HK-2 (cell line): Measurements from ENCODE around the gene COMMD9.

ENCODE experiments used
- DNase-seq: peaks from one replicate; pipeline ENCODE4 v3.0.0-alpha.2; 2018; ENCODE audit not compliant: unreplicated experiment

Gene COMMD9

DNA sequence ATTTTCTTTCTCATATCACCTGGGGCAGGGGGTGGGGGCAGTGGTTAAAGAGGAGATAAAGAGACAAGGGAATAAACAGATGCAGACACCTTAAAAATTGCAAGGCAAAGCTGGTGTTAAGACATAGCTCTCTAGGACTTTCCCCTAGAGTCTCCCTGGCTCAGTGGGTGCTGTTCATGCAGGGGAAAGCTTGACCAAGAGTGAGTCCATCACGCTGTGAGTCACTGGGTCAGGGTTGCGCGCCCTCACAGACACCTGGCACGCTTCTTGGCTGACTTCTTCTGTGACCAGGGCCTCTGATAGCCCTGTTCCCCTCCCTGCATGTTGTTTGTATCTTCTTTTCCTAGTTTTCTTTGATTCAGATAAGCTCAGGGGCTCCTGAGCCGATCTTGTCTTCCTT, 31.9 kb downstream of the COMMD9 start:
- DNase-seq: peak; percentile 38

DNA sequence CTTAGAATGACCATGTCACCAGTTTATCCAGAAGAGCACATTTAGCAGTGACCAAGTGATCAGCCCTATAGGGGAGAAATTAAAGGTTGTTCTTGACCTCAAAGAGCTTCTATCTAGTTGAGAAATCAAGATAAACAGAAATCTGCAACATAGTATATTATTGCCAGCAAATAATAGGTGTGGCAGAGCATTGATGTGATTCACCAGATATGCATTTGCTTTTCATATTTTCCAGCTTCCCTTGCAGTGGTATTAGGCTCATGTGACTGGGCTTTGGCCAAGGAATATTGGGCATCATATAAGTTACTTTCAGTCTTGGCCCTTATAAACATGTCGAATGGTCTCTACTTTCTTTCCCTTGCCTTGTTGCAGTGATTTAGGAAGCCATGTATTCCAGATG, 34.5 kb downstream of the COMMD9 start:
- no peak for DNase-seq

DNA sequence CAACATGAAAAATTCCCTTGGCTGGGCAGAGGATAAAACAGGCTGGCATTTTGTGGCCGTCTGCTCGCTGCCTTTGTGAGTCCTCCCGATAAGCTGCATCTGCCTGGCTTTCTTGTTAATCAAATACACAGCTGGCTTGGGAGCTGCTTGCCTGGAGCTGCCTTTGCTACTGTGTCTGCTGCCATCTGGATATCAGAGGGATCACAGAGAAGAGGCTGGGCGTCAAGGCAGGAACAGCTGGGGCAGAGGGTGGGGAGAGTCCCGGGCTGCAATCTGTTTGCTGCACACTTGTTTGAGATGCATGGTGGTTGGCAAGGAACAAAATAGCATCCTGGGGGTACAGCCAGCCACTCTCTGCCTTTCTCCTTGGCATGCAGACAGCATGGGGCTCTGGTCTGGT, 36.0 kb downstream of the COMMD9 start:
- DNase-seq: no peak

DNA sequence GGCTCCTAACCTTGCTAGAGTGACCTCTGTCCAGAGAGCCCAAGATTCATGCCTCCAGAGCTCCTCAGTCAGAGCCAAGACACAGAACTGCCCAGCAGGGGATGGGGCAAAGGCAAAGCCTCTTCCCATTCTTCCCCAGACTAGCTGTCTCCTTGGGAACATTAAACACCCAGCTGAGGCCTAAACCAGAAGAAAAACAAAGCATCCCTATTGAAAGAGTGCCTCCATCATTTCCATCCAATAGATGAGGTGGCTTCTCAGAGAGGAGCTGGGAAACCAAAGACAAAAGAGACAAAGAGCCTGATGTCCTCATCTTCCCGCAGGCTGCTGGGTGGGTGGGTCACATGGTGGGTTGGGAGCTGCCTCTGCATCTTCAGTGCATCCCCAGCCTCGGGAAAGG, 37.4 kb downstream of the COMMD9 start:
- DNase-seq: no peak

DNA sequence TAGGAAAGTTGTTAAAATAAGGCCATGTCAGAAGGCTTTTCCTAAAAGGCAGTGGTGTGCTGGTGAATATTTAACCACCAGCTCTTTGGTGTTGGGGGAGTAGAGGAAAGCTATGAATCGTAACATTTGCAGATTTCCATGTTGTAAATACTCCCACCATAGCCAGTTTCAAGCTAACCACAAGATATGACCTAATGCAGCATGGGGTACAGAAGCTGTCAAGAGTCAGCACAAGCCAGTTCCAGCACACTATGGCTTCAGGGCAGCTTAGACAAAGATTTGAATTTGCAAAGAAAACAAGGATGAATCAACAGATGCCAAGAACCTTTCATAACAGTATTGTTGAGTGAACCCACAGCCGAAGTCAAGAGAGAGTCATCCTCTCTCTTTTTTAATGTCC, 40.0 kb downstream of the COMMD9 start:
- DNase-seq: peak; percentile 11

DNA sequence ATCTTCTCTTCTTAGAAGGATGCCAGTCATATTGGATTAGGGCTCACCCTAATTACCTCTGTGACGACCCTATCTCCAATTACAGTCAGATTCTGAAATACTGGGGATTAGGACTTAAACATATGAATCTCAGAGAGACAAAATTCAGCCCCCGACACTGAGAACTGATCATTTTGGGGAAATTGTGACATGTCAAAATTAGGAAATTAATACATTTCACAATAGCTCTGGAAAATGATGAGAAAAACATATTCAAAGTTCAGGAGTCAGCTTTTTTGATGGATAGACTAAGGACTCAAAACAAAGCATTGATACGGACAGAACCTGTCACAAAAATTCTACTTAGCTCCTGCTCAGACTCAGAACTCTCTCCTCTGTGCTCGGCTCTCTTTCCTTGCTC, 40.8 kb downstream of the COMMD9 start:
- no peak for DNase-seq

DNA sequence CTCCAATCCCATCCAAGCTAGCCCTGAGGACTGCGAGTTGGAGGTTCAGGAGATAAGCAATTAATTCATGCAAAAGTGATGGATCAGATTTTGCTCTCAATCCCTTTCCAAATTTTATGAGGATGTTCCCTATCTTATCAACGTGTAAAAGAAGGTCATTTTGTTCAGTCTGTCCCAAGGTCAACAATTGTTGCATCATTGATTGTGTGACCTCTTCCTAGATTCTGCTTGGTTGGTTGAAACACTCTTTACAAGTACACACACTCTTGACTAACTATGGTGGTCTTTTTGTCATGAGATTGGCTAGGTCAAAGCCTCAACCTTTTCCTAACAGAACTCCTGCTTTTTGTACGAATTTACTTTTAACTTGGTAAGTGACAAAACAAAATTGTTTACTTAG, 41.7 kb downstream of the COMMD9 start:
- no peak for DNase-seq

DNA sequence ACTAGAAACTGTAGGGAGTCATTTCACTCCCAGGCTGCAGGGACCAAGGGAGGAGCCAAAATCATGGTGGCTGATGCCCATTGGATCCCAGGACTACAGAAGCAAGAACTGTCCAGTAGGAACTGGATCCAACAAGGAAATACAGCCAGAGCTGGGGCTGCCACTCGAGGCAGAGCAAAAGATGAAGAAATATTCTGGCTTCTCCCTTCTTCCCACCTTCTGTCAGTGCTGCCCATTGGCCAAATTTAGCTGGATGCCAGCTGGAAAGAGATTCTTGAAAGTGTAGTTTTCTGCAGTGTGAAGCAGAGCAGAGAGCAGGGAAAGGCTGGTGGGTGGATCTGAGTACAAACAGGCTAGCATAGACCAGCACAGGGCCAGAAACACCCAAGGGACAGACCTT, 45.6 kb downstream of the COMMD9 start:
- DNase-seq: no peak

DNA sequence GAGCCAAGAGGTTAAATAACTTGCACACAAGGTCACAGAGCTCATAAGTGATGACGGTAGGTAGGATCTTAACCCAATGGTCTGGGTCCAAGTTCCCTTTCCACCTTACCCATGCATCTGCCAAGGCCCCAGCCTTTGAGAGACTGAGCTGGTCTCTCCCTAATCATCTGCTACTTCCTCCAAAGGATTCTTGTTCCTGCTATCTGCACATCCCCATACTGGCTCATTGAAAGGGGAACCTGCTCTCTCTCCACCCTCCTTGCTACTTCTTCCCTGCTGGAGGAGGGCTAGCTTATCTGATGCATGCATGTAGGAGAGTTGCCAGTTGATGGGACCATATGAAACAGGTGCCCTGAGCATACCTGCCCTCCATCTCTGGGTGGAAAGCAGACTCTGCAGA, 47.7 kb downstream of the COMMD9 start:
- DNase-seq: no peak

DNA sequence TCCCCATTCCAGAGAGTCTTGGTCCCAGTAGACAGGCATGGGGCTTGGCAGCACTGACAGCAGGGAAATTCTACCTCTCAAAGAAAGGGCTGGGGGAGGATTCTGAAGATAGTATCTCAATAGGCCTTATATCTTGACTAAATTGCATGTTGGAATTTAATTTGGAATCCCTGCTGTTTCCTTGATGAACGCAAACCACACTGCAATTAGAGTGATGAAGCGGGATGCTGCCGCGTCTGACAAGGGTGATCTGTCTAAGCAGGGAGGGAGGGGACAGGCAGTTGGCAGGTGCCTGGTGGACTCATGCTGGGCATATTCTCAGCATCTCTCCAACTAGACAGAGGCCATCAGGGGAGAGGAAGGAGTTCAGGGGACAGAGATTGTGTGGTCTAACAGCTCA, 48.4 kb downstream of the COMMD9 start:
- no peak for DNase-seq

DNA sequence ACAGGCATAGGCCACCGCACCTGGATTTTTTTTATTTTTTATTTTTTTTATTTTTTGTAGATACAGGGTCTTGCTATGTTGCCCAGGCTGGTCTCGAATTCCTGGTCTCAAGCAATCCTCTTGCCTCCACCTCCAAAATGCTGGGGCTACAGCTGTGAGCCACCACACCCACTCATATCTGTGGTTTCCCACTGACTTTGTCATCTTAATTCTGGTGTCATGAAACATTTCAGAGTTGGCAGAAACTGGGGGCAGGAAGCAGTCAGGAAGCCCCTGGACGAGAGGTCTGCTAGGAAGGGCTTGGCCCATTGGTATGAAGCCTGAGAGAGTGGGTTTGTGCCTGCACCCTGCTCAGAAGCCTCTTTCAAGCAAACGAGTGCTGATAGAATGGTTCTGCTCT, 49.1 kb downstream of the COMMD9 start:
- no peak for DNase-seq

DNA sequence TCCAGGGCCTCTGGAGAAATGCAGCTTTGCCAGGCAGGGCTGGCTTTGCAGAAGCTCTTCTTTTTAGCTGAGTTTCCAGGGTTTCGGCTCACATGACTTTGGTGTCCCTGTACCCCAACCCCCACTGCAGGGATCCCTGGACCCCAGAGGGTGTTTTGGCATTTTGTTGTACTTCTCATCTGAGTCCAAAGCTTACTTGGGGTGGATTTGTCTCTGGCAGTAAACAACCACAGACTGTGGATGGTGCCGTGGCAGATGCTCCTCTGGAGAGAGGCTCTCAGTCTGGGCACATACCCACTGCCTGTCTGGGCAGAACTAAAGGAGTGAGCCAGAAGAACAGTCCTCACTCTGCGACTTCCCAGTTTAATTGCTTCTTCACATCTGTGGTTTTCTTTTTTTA, 49.6 kb downstream of the COMMD9 start:
- DNase-seq: no peak

DNA sequence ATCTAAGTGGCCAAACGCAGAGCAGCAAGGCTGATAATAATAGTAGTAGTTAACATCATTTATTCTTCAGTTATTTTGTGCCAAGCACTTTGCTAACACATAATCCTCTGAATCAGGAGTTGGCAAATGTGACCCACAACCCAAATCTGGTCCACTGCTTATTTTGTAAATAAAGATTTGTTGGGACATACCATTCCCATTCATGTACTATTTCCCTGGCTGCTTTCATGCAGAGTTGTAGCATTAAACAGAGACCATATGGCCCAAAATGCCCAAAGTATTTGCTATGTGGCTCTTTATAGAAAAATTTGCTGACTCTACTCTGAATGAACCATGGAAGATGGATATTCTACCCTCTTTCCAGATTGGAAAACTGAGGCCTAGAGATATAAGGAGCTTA, 50.3 kb downstream of the COMMD9 start:
- no peak for DNase-seq

DNA sequence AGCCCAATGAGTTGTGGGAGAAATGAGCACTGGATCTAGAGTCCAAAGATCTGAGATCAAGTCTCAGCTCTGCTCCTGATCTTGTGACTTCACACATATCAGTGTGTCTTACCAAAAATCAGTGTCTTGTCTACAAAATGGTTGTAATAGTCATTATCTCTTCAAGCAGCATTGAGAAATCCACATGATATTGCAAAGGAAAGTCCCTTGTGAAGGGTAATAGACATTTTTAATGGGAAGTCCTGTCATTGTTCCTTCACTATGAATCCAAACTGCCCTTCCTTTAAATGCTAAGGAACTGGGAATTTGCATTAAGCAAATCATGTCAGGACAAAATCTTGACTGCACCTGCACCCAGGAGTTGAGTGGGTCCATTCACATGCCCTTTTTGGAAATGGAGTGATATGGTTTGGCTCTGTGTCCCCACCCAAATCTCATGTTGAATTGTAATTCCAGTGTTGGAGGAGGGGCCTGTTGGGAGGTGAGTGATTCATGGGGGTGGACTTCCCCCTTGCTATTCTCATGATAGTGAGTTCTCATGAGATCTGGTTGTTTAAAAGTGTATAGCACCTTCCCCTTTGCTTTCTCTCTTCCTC, 51.1 kb downstream of the COMMD9 start:
- no peak for DNase-seq

DNA sequence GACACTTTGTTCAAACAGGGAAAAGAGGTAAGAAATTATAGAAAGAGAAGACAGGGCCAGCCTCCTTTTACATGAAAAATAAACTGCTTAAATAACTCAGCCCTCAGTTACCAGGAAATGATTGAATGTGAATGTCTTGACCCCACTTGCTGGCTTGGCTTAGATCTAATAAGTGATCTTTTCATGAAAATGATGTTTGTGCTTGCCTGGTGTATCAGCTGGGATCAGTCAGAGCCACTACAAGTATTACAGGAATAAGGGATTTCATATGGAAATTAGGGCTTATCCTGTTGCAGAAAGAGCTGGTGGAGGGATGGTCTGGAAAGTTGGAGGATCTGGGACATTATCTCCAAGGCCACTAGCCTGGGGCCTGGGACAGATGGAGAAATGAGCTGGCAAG, 51.8 kb downstream of the COMMD9 start:
- no peak for DNase-seq

DNA sequence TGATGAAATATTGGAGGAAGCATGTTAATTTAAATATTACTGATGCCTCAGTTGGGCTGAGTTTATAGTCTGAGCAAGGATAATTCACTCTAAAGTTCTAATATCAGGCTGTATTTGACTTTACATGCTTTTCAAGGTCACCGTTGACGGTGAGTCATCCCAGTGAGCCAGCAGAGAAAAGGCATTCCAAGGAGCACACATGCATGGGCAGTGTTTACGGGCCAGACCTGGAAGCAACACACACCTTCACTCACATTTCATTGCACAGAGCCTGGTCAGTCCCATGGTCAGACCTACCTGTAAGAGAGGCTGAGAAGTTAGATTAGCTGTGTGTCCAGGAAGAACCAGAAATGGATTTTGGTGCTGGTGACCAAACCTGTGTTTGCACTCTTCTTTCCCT, 53.5 kb downstream of the COMMD9 start:
- no peak for DNase-seq

DNA sequence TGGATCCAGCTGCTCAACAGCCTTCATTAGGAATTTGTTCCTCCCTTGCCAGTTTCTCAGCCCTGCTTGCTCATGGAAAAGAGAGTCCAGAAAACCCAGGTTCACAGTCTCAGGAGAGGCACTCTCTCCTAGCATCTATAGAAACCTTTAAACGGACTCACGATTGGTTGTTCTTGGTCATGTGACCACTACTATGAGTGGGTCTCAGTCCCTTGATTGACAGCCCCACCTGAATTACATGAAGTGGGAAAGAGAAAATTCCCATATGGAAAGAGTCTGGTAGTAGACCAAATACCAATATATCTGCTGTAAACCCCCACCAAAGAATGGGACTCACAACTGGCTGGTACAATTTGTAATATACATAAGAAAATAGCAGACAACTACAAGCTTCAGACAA, 54.4 kb downstream of the COMMD9 start:
- DNase-seq: no peak

DNA sequence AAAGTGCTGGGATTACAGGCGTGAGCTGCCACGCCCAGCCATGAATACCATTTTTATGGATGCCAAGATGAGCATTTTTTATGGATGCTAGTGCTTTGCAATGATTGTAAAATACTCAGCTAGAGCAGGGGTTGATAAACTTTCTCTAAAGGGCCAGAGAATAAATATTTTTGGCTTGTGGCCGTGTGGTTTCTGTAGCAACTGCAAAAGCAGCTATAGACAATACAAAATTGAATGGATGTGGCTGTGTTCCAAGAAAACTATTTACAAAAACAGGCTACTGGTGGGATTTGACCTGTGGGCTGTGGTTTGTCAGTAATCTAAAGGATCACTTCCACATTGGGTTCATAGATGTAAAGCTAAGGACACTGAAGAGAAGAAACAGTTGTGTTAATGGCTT, 56.0 kb downstream of the COMMD9 start:
- DNase-seq: no peak

DNA sequence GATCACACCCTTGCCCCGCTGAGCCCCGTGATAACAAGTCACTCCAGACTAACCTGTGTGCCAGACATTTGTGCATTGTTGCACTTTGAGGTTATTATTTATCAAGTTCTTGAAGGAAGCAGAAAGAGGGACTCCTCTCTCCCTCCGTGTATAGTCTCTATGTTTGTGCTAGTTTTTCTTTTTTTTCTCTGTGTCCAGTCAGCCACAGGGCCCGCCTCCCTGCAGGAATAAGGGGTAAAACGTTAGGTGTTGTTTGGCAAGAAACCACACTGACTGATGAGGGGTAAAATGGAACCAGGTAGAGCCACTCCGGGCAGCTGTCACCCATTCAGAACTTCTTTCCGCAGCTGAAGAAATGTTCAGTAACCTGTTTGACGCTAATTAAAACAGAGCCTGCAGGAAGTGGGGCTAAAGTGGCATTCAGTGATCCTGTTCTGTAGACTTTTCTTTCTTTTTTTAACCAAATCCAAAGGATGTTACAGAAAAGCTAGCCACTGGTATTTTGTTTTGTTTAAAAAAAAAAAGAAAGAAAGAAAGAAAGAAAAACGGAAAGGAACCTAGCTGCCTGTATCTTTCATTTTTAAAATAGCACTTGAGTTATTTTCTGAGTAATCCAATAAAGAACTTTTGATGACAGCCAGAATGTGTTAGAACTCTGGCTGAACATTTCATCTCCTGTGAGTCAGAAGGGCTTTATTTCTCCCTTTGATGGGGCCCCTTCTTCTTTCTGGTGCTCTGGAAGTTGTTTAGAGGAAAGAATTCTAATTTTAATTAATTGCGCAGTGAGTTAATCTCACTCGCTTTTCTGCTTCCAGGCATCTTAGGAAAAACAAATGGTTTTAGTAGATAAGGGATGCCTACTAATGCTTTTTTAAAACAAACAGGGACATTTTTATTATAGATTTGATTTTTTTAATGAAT, 58.2 kb downstream of the COMMD9 start:
- DNase-seq: no peak

DNA sequence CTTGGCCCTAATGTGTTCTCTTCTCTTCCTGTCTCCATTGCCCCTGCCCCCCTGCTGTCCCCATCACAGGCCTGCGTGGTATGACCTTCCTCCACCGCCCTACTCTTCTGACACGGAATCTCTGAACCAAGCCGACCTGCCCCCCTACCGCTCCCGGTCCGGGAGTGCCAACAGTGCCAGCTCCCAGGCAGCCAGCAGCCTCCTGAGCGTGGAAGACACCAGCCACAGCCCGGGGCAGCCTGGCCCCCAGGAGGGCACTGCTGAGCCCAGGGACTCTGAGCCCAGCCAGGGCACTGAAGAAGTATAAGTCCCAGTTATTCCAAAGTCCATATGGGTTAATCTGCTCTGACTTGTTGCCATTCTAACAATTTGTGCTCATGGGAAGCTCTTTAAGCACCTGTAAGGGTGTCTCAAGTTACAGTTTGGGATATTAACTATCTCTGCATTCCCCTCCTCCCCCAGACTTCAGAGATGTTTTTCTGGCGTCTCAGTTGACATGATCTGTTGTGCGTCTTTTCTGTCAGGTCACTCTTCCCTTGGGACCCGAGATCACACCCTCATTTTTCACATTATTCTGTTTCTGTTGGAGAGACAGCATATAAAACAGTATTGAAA, 60.0 kb downstream of the COMMD9 start:
- no peak for DNase-seq

DNA sequence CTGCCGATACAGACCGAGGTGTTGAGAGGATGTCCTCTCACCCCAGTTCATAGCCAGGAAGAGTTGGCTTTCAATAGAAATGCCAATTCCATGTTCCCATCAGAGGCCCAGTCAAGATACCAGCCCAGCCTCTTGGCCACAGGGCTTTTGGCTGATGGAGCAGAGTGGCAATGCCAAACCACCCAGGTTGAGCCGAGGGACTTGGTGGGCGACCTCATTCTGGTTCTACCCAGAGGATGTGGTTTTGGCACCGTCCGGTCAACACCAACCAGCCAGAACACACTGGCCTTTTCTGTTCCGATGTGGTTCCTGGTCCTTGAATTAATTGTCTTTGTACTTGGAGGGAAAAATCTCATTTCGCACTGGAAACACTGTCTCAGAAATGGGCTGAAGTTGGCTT, 60.5 kb downstream of the COMMD9 start:
- DNase-seq: no peak

DNA sequence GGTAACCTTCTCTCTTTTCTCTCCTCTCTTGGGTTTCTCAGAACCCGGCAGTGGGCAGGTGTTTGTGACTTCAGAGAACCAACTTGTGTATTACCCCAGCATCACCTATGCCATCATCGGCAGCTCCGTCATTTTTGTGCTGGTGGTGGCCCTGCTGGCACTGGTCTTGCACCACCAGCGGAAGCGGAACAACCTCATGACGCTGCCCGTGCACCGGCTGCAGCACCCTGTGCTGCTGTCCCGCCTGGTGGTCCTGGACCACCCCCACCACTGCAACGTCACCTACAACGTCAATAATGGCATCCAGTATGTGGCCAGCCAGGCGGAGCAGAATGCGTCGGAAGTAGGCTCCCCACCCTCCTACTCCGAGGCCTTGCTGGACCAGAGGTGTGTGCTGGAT, 62.2 kb downstream of the COMMD9 start:
- DNase-seq: no peak

DNA sequence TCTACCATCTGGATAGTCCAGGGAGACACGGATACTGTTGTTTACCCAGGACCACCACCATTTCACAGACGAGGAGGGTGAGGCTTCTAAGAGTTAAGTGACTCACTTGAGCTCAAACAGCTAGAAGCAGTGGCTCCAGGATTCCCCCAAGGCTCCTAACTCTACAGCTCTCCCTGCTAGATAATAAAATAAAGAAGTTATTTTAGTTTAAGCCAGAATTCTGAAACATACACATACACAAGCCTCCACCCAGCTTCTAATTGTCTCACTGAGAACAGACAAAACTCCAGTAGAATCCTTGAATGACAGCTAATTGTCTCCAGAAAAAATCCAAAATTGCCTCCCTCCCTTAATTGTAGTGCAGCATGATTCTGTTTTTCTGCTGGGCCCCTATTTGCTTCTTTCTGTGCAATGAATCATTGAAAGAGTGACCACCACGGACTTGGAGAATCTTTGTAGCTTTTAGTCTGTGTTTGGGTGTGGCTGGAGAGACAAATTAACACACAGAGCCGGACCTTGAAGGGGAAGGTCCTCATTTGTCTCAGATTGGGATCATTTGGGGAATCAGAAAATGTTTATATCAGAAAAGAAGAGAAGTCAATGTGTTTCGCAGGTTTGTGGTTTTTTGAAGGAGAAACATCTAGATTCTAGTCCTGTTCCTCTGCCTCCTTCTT, 64.9 kb downstream of the COMMD9 start:
- no peak for DNase-seq
